HG02981 (cell line): ENCODE data around the gene ADCY10.

Source experiments
- ATAC-seq: cut with Tn5 transposase; IDR thresholded peaks from one replicate; pipeline ENCODE4 v1.9.1; 2021; ENCODE audit warnings: mild to moderate bottlenecking, moderate library complexity; ENCODE audit not compliant: unreplicated experiment

The ADCY10 gene

GRCh38 chr1:167926486-167926997 lies 12.6 kb upstream of the ADCY10 start:
- ATAC-seq = no peak

GRCh38 chr1:167924543-167925231 lies 10.8 kb upstream of the ADCY10 start:
- no peak for ATAC-seq

- ATAC-seq = no peak
Measured at GRCh38 chr1:167924102-167924501, 10.2 kb upstream of the ADCY10 start.

GRCh38 chr1:167923324-167924056 lies 9.6 kb upstream of the ADCY10 start:
- no peak for ATAC-seq

- ATAC-seq = no peak
Measured at GRCh38 chr1:167922611-167923074, 8.7 kb upstream of the ADCY10 start.

GRCh38 chr1:167922023-167922422 lies 8.1 kb upstream of the ADCY10 start:
- ATAC-seq = no peak

- ATAC-seq = no peak
Measured at GRCh38 chr1:167916766-167917511, 3.0 kb upstream of the ADCY10 start.

GRCh38 chr1:167915569-167915968 lies 1.6 kb upstream of the ADCY10 start:
- ATAC-seq = no peak

GRCh38 chr1:167912294-167912693 lies 1.6 kb downstream of the ADCY10 start:
- no peak for ATAC-seq

GRCh38 chr1:167911413-167911812 lies 2.5 kb downstream of the ADCY10 start:
- ATAC-seq = no peak

- ATAC-seq = no peak
Measured at GRCh38 chr1:167910530-167910929, 3.4 kb downstream of the ADCY10 start.

GRCh38 chr1:167909691-167910180 lies 4.2 kb downstream of the ADCY10 start:
- peak; percentile 68 for ATAC-seq

- ATAC-seq = no peak
Measured at GRCh38 chr1:167905671-167906070, 8.3 kb downstream of the ADCY10 start.

- no peak for ATAC-seq
Measured at GRCh38 chr1:167905182-167905581, 8.8 kb downstream of the ADCY10 start.

GRCh38 chr1:167904652-167905130 lies 9.2 kb downstream of the ADCY10 start:
- no peak for ATAC-seq

- ATAC-seq = no peak
Measured at GRCh38 chr1:167900907-167901306, 13.0 kb downstream of the ADCY10 start.

GRCh38 chr1:167899253-167899681 lies 14.7 kb downstream of the ADCY10 start:
- ATAC-seq = peak; percentile 80

GRCh38 chr1:167898578-167899222 lies 15.2 kb downstream of the ADCY10 start:
- ATAC-seq = no peak

GRCh38 chr1:167893798-167894197 lies 20.1 kb downstream of the ADCY10 start:
- ATAC-seq = no peak

GRCh38 chr1:167890400-167890799 lies 23.5 kb downstream of the ADCY10 start:
- no peak for ATAC-seq
